ENCODE data around the gene GHR. TPM values are rescaled to one million over a fixed set of nuclear protein-coding genes. Genes with fewer than 3 reads are reported as not detected.

Gene GHR
- total and polyA plus RNA-seq, 3 donors from 2014 or later, result 3.3 to 4.7 (median 3.7) TPM

- TF ChIP-seq CTCF (IDR thresholded peaks at IDR 0.05) (no peak), POLR2A (IDR thresholded peaks at IDR 0.05) (no peak)
- Histone ChIP-seq H3K27ac (no peak overlapping the region), H3K36me3 (ENCODE audit: low read depth, missing control alignments) (no peaks in the 10 kb centered on the region), H3K4me1 (no peaks in the 10 kb centered on the region), H3K4me3 (no peak overlapping the region), H3K9me3 (no peaks in the 10 kb centered on the region), H3K27me3 (no peaks in the 10 kb centered on the region)
- WGBS, 2 donors, result 95 to 96% methylated on average over 3 of the region's 3 CpGs
- intact Hi-C loops (cut with DNase I; ENCODE audit: low total_unique reads), result no loop called here
- DNase-seq, result no peak
Observed at GRCh38 chr5:42665857-42666256, 242.6 kb downstream of the GHR start.

GRCh38 chr5:42666869-42667268 lies 243.6 kb downstream of the GHR start:
- WGBS, 2 donors, result 79 to 86% methylated on average over 3 of the region's 3 CpGs
- no peak for DNase-seq
- Histone ChIP-seq H3K4me3 (no peak overlapping the region), H3K27me3 (no peaks in the 10 kb centered on the region), H3K9me3 (no peaks in the 10 kb centered on the region), H3K4me1 (no peaks in the 10 kb centered on the region), H3K27ac (no peak overlapping the region), H3K36me3 (ENCODE audit: low read depth, missing control alignments) (no peaks in the 10 kb centered on the region)
- TF ChIP-seq POLR2A (IDR thresholded peaks at IDR 0.05), result no peak
- no peak for TF ChIP-seq CTCF (IDR thresholded peaks at IDR 0.05)
- intact Hi-C loops (cut with DNase I; ENCODE audit: low total_unique reads), result no loop called here

- H3K4me1 ChIP-seq, result no peaks in the 10 kb centered on the region
Observed at GRCh38 chr5:42668254-42668653, 245.0 kb downstream of the GHR start.

GRCh38 chr5:42672925-42673324 lies 249.7 kb downstream of the GHR start:
- no peak for TF ChIP-seq CTCF (IDR thresholded peaks at IDR 0.05)
- TF ChIP-seq POLR2A (IDR thresholded peaks at IDR 0.05), result no peak
- no peak overlapping the region for H3K27ac ChIP-seq
- H3K4me1 ChIP-seq, result no peaks in the 10 kb centered on the region
- no peaks in the 10 kb centered on the region for H3K36me3 ChIP-seq (ENCODE audit: low read depth, missing control alignments)
- DNase-seq, result no peak
- H3K9me3 ChIP-seq, result no peaks in the 10 kb centered on the region
- no peak overlapping the region for H3K4me3 ChIP-seq
- WGBS, 2 donors, result 71 to 78% methylated on average over 4 of the region's 4 CpGs
- intact Hi-C loops (cut with DNase I; ENCODE audit: low total_unique reads), result no loop called here
- H3K27me3 ChIP-seq, result no peaks in the 10 kb centered on the region

More at GRCh38 chr5:42668254-42668653, 245.0 kb downstream of the GHR start:
- intact Hi-C loops (cut with DNase I; ENCODE audit: low total_unique reads), result no loop called here
- WGBS, 2 donors, result 96% methylated on average over 2 of the region's 2 CpGs
- no peaks in the 10 kb centered on the region for H3K27me3 ChIP-seq
- no peaks in the 10 kb centered on the region for H3K36me3 ChIP-seq (ENCODE audit: low read depth, missing control alignments)
- TF ChIP-seq CTCF (IDR thresholded peaks at IDR 0.05) (no peak), POLR2A (IDR thresholded peaks at IDR 0.05) (no peak)
- DNase-seq, result no peak
- no peak overlapping the region for H3K4me3 ChIP-seq
- no peaks in the 10 kb centered on the region for H3K9me3 ChIP-seq
- no peak overlapping the region for H3K27ac ChIP-seq

GRCh38 chr5:42675602-42676001 lies 252.4 kb downstream of the GHR start:
- no peaks in the 10 kb centered on the region for H3K36me3 ChIP-seq (ENCODE audit: low read depth, missing control alignments)
- H3K4me3 ChIP-seq, result no peak overlapping the region
- no peaks in the 10 kb centered on the region for H3K27me3 ChIP-seq
- intact Hi-C loops (cut with DNase I; ENCODE audit: low total_unique reads), result no loop called here
- no peaks in the 10 kb centered on the region for H3K9me3 ChIP-seq
- no peaks in the 10 kb centered on the region for H3K4me1 ChIP-seq
- no peak overlapping the region for H3K27ac ChIP-seq
- no peak for DNase-seq
- TF ChIP-seq CTCF (IDR thresholded peaks at IDR 0.05), result no peak
- no peak for TF ChIP-seq POLR2A (IDR thresholded peaks at IDR 0.05)
